ENCODE data around the gene ZNF678.

ZNF678 gene

GRCh38 chr1:227540170-227541098, 22.9 kb upstream of the ZNF678 start:
- no peak overlapping the region for H3K4me3 ChIP-seq (replicated peaks; ENCODE audit: low read depth, low read length)
- no peak for TF ChIP-seq CTCF (IDR thresholded peaks at IDR 0.05; ENCODE audit: insufficient read depth, low read length, poor library complexity, severe bottlenecking)
- no peaks in the 10 kb centered on the region; the same call in 1 of the 2 replicates for H3K27me3 ChIP-seq (replicated peaks; ENCODE audit: control insufficient read depth, insufficient read depth, low read length)
- no peaks in the 10 kb centered on the region for H3K36me3 ChIP-seq (ENCODE audit: control insufficient read depth, insufficient read depth, low read length)
- DNase-seq (ENCODE audit: extremely low read depth, insufficient read length), result no peak

- TF ChIP-seq CTCF (IDR thresholded peaks at IDR 0.05; ENCODE audit: insufficient read depth, low read length, poor library complexity, severe bottlenecking), result no peak
- no peak overlapping the region for H3K4me3 ChIP-seq (replicated peaks; ENCODE audit: low read depth, low read length)
- H3K36me3 ChIP-seq (ENCODE audit: control insufficient read depth, insufficient read depth, low read length), result no peaks in the 10 kb centered on the region
- H3K27me3 ChIP-seq (replicated peaks; ENCODE audit: control insufficient read depth, insufficient read depth, low read length), result no peaks in the 10 kb centered on the region; the same call in 1 of the 2 replicates
- DNase-seq (ENCODE audit: extremely low read depth, insufficient read length), result no peak
Observed at GRCh38 chr1:227541129-227541528, 22.2 kb upstream of the ZNF678 start.

- H3K4me3 ChIP-seq (replicated peaks; ENCODE audit: low read depth, low read length), result peak overlapping the region; percentile 59
- no peak for TF ChIP-seq CTCF (IDR thresholded peaks at IDR 0.05; ENCODE audit: insufficient read depth, low read length, poor library complexity, severe bottlenecking)
- H3K36me3 ChIP-seq (ENCODE audit: control insufficient read depth, insufficient read depth, low read length), result no peaks in the 10 kb centered on the region
- no peak for DNase-seq (ENCODE audit: extremely low read depth, insufficient read length)
- no peaks in the 10 kb centered on the region; the same call in 1 of the 2 replicates for H3K27me3 ChIP-seq (replicated peaks; ENCODE audit: control insufficient read depth, insufficient read depth, low read length)
Observed at GRCh38 chr1:227541796-227542152, 21.6 kb upstream of the ZNF678 start.

- peak; percentile 73 for TF ChIP-seq CTCF (IDR thresholded peaks at IDR 0.05; ENCODE audit: insufficient read depth, low read length, poor library complexity, severe bottlenecking)
- peak; percentile 89 for DNase-seq (ENCODE audit: extremely low read depth, insufficient read length)
- peak overlapping the region; percentile 59 for H3K4me3 ChIP-seq (replicated peaks; ENCODE audit: low read depth, low read length)
- no peaks in the 10 kb centered on the region for H3K36me3 ChIP-seq (ENCODE audit: control insufficient read depth, insufficient read depth, low read length)
- no peaks in the 10 kb centered on the region; the same call in 1 of the 2 replicates for H3K27me3 ChIP-seq (replicated peaks; ENCODE audit: control insufficient read depth, insufficient read depth, low read length)
Observed at GRCh38 chr1:227542153-227543120, 20.9 kb upstream of the ZNF678 start.

GRCh38 chr1:227543283-227544066, 19.9 kb upstream of the ZNF678 start:
- Histone ChIP-seq H3K27me3 (replicated peaks; ENCODE audit: control insufficient read depth, insufficient read depth, low read length) (no peaks in the 10 kb centered on the region; the same call in 1 of the 2 replicates), H3K4me3 (replicated peaks; ENCODE audit: low read depth, low read length) (no peak overlapping the region), H3K36me3 (ENCODE audit: control insufficient read depth, insufficient read depth, low read length) (no peaks in the 10 kb centered on the region)
- DNase-seq (ENCODE audit: extremely low read depth, insufficient read length), result no peak
- TF ChIP-seq CTCF (IDR thresholded peaks at IDR 0.05; ENCODE audit: insufficient read depth, low read length, poor library complexity, severe bottlenecking), result no peak

Measured in GM06990 (cell line).